ENCODE results near the gene FASTKD2. TPM values are rescaled to one million over a fixed set of nuclear protein-coding genes. Genes with fewer than 3 reads are reported as not detected.
A peak's percentile ranks its signal among the peaks of the same experiment; 100 is the strongest.

The FASTKD2 gene
- total and polyA plus RNA-seq, 9 donors = 14.3 to 29.0 (median 23.1) TPM

- Histone ChIP-seq H3K27me3 (no peaks in the 10 kb centered on the region), H3K27ac (no peak overlapping the region), H3K4me1 (ENCODE audit: insufficient read depth) (no peaks in the 10 kb centered on the region), H3K4me3 (no peak overlapping the region), H3K9me3 (no peaks in the 10 kb centered on the region), H3K36me3 (no peaks in the 10 kb centered on the region)
- intact Hi-C loops (cut with DNase I) = no loop called here
- TF ChIP-seq POLR2A (IDR thresholded peaks at IDR 0.05) = no peak
- TF ChIP-seq EP300 (IDR thresholded peaks at IDR 0.05) = no peak
- TF ChIP-seq, protein P1, sequence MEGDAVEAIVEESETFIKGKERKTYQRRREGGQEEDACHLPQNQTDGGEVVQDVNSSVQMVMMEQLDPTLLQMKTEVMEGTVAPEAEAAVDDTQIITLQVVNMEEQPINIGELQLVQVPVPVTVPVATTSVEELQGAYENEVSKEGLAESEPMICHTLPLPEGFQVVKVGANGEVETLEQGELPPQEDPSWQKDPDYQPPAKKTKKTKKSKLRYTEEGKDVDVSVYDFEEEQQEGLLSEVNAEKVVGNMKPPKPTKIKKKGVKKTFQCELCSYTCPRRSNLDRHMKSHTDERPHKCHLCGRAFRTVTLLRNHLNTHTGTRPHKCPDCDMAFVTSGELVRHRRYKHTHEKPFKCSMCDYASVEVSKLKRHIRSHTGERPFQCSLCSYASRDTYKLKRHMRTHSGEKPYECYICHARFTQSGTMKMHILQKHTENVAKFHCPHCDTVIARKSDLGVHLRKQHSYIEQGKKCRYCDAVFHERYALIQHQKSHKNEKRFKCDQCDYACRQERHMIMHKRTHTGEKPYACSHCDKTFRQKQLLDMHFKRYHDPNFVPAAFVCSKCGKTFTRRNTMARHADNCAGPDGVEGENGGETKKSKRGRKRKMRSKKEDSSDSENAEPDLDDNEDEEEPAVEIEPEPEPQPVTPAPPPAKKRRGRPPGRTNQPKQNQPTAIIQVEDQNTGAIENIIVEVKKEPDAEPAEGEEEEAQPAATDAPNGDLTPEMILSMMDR (IDR thresholded peaks at IDR 0.05) = no peak
- no peak for DNase-seq
- WGBS, 3 donors = 81 to 88% (median 86%) methylated on average over 5 of the region's 5 CpGs
These were observed 32.6 kb downstream of the FASTKD2 start for GRCh38 chr2:206798000-206798399.

DNA sequence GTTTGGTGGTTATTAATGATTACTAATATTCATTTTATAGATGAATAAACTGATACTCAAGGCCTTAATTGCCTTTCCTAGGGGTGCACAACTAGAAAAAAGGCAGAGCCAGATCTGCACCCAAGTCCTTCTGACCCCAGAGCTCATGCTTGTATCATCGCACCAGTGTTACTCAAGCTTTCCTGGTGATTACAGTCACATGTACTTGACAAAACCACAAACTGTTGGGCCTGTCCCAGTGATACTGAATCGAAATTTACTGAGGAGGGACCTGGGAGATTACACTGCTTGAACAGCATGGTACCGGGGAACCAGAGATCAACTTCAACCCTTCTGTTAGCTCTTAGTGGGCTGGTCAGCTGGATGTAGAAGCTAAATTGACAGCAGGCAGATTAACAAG is 33.7 kb downstream of the FASTKD2 start:
- Histone ChIP-seq H3K27ac (no peak overlapping the region), H3K36me3 (no peaks in the 10 kb centered on the region), H3K4me1 (ENCODE audit: insufficient read depth) (no peaks in the 10 kb centered on the region), H3K27me3 (no peaks in the 10 kb centered on the region), H3K4me3 (no peak overlapping the region), H3K9me3 (no peaks in the 10 kb centered on the region)
- 41 to 55% (median 55%) methylated on average over 3 of the region's 3 CpGs for WGBS, 3 donors
- intact Hi-C loops (cut with DNase I) = no loop called here
- DNase-seq = no peak
- TF ChIP-seq EP300 (IDR thresholded peaks at IDR 0.05) (no peak), POLR2A (IDR thresholded peaks at IDR 0.05) (no peak)
- TF ChIP-seq, protein P1 (IDR thresholded peaks at IDR 0.05) = no peak

GRCh38 chr2:206800506-206801417 is 35.4 kb downstream of the FASTKD2 start:
- 25 to 29% (median 27%) methylated on average over 12 of the region's 12 CpGs for WGBS, 3 donors
- DNase-seq = peak; percentile 56 to 74 (median 58)
- Histone ChIP-seq H3K9me3 (no peaks in the 10 kb centered on the region), H3K4me3 (no peak overlapping the region), H3K27ac (no peak overlapping the region), H3K4me1 (ENCODE audit: insufficient read depth) (no peaks in the 10 kb centered on the region), H3K36me3 (no peaks in the 10 kb centered on the region), H3K27me3 (no peaks in the 10 kb centered on the region)
- intact Hi-C loops (cut with DNase I) = loop anchor here (2.0 to 5.0 kb wide), 2 partner anchors 672 to 674 kb away; no protein-coding TSS in a partner anchor
- TF ChIP-seq EP300 (IDR thresholded peaks at IDR 0.05) = no peak
- no peak for TF ChIP-seq POLR2A (IDR thresholded peaks at IDR 0.05)
- TF ChIP-seq, protein P1 (IDR thresholded peaks at IDR 0.05) = peak; percentile 39 to 66 (median 58)

GRCh38 chr2:206801418-206802189 is 36.2 kb downstream of the FASTKD2 start:
- intact Hi-C loops (cut with DNase I) = loop anchor here (2.0 to 5.0 kb wide), 2 partner anchors 671 to 673 kb away; no protein-coding TSS in a partner anchor
- no peak overlapping the region for H3K27ac ChIP-seq
- 82 to 83% (median 83%) methylated on average over 9 of the region's 9 CpGs for WGBS, 3 donors

More at GRCh38 chr2:206801418-206802189, 36.2 kb downstream of the FASTKD2 start:
- Histone ChIP-seq H3K36me3 (no peaks in the 10 kb centered on the region), H3K4me3 (no peak overlapping the region), H3K27me3 (no peaks in the 10 kb centered on the region), H3K4me1 (ENCODE audit: insufficient read depth) (no peaks in the 10 kb centered on the region), H3K9me3 (no peaks in the 10 kb centered on the region)
- no peak for DNase-seq
- TF ChIP-seq, protein P1 (IDR thresholded peaks at IDR 0.05) = no peak
- TF ChIP-seq EP300 (IDR thresholded peaks at IDR 0.05) = no peak
- no peak for TF ChIP-seq POLR2A (IDR thresholded peaks at IDR 0.05)

Data from ovary (tissue), 9 donors.